NCI-H187 treated with DMSO at 0.1 percent for 48 hours (cell line): Measurements from ENCODE around the gene SLC9A9.
"Not testable (repeated sequence)": the region's sequence is repeated elsewhere in the genome, so short reads cannot be mapped to it uniquely, and the experiment has no call there.

ENCODE experiments used
- DNase-seq: peaks from one replicate; lab custom pipeline; 2025; lab: John Stamatoyannopoulos, UW

The SLC9A9 gene

GRCh38 chr3:143286392-143287010 lies 561.8 kb downstream of the SLC9A9 start:
- no peak for DNase-seq

- DNase-seq: no peak
These were observed 564.7 kb downstream of the SLC9A9 start for GRCh38 chr3:143283432-143284128.

GRCh38 chr3:143280984-143281383 lies 567.3 kb downstream of the SLC9A9 start:
- no peak for DNase-seq

GRCh38 chr3:143279567-143279966 lies 568.7 kb downstream of the SLC9A9 start:
- not testable (repeated sequence) for DNase-seq

GRCh38 chr3:143278721-143279120 lies 569.5 kb downstream of the SLC9A9 start:
- DNase-seq: no peak

- no peak for DNase-seq
These were observed 570.7 kb downstream of the SLC9A9 start for GRCh38 chr3:143277531-143277930.

GRCh38 chr3:143276592-143276991 lies 571.7 kb downstream of the SLC9A9 start:
- DNase-seq: no peak

- no peak for DNase-seq
These were observed 574.1 kb downstream of the SLC9A9 start for GRCh38 chr3:143273975-143274690.

- no peak for DNase-seq
These were observed 577.1 kb downstream of the SLC9A9 start for GRCh38 chr3:143271136-143271535.

- DNase-seq: no peak
These were observed 578.5 kb downstream of the SLC9A9 start for GRCh38 chr3:143269741-143270140.

- DNase-seq: no peak
These were observed 580.3 kb downstream of the SLC9A9 start for GRCh38 chr3:143267989-143268388.

- DNase-seq: no peak
These were observed 581.3 kb downstream of the SLC9A9 start for GRCh38 chr3:143266927-143267326.

- no peak for DNase-seq
These were observed 581.8 kb downstream of the SLC9A9 start for GRCh38 chr3:143266511-143266910.

GRCh38 chr3:143265501-143266070 lies 582.7 kb downstream of the SLC9A9 start:
- no peak for DNase-seq

- DNase-seq: no peak
These were observed 584.3 kb downstream of the SLC9A9 start for GRCh38 chr3:143263852-143264513.

- no peak for DNase-seq
These were observed 586.4 kb downstream of the SLC9A9 start for GRCh38 chr3:143261848-143262247.

- DNase-seq: no peak
These were observed 589.6 kb downstream of the SLC9A9 start for GRCh38 chr3:143258692-143259091.

GRCh38 chr3:143256416-143256815 lies 591.9 kb downstream of the SLC9A9 start:
- no peak for DNase-seq

- DNase-seq: no peak
These were observed 592.5 kb downstream of the SLC9A9 start for GRCh38 chr3:143255739-143256138.

GRCh38 chr3:143252931-143253330 lies 595.3 kb downstream of the SLC9A9 start:
- DNase-seq: no peak

GRCh38 chr3:143249014-143249413 lies 599.3 kb downstream of the SLC9A9 start:
- DNase-seq: no peak

GRCh38 chr3:143247073-143247472 lies 601.2 kb downstream of the SLC9A9 start:
- DNase-seq: no peak
